K562 (cell line): Measurements from ENCODE around the gene ZNF627. TPM values are rescaled to one million over a fixed set of nuclear protein-coding genes. Genes with fewer than 3 reads are reported as not detected.

Experiments used
- ATAC-seq: fragments of 200-7000 bp; cut with Tn5 transposase; 3 replicates; pipeline ENCODE4 v1.9.1; 2020; ENCODE audit warnings: moderate library complexity
- BruUV-seq: library from RNA; stranded (reverse); fragments of 400-500 nt; replicated peaks from 2 replicates; lab custom pipeline; 2021; lab: Mats Ljungman, UMichigan
- CTCF ChIA-PET: fragments of 300-600 bp; formaldehyde crosslinking; extraction: SDS; loops from one replicate; lab custom pipeline; 2021; ENCODE audit warnings: low intra/inter-chr PET ratio; lab: Yijun Ruan, JAX
- POLR2A ChIA-PET: fragments of 300-600, 350-650 bp; sonication (Branson Sonifier 250); formaldehyde crosslinking; extraction: SDS; loops from one replicate; lab custom pipeline; 2021; ENCODE audit warnings: antibody characterized with exemption, inconsistent platforms; lab: Yijun Ruan, JAX
- DNase-seq, 4 experiments: peaks; one replicate each; pipeline versions ENCODE4 v3.0.0 to v3.0.0-alpha.2; 2011 to 2018; ENCODE audit warnings: low spot score in 3 of 4, mixed read lengths in 3 of 4; ENCODE audit errors: extremely low read depth in 1 of 4
- FAIRE-seq: peaks from 2 replicates; lab custom pipeline; 2011; peaks lifted over from hg19 to GRCh38; lab: Jason Lieb, UNC
- H2AFZ ChIP-seq: 2 replicates; pipeline ENCODE4 v1.6.0; 2011; ENCODE audit warnings: low read depth, low read length, control low read depth, inconsistent platforms
- H3K27ac ChIP-seq: fragments of 200-600 bp; 3 replicates; pipeline ENCODE4 v1.8.0; 2011; ENCODE audit warnings: low read depth, mild to moderate bottlenecking, control low read depth, inconsistent platforms, low read length, moderate library complexity, mixed read lengths; ENCODE audit errors: extremely low read depth
- H3K27me3 ChIP-seq, 2 experiments: fragments of 300-600 bp in 1 of 2; 2 replicates in 1 of 2; 3 replicates in 1 of 2; pipeline versions ENCODE4 v1.6.0 to v1.8.0; 2011; ENCODE audit warnings: inconsistent platforms in 2 of 2, low read length in 2 of 2, mild to moderate bottlenecking in 1 of 2, mixed read lengths in 1 of 2, moderate library complexity in 1 of 2; ENCODE audit not compliant: control insufficient read depth in 2 of 2, insufficient read depth in 2 of 2
- H3K36me3 ChIP-seq: fragments of 300-600 bp; 3 replicates; pipeline ENCODE4 v1.8.0; 2011; ENCODE audit warnings: mild to moderate bottlenecking, low read length, inconsistent platforms; ENCODE audit not compliant: control insufficient read depth, insufficient read depth
- H3K4me1 ChIP-seq, 2 experiments: fragments of 200-600 bp in 1 of 2; replicated peaks in 1 of 2; 2 replicates in 1 of 2; 3 replicates in 1 of 2; pipeline versions ENCODE4 v1.5.1 to v1.8.0; 2011; ENCODE audit warnings: inconsistent platforms in 2 of 2, low read length in 2 of 2, mild to moderate bottlenecking in 1 of 2, mixed read lengths in 1 of 2, moderate library complexity in 1 of 2; ENCODE audit not compliant: control insufficient read depth in 2 of 2, insufficient read depth in 2 of 2
- H3K4me2 ChIP-seq: 2 replicates; pipeline ENCODE4 v1.6.1; 2011; ENCODE audit warnings: low read length, control low read depth, inconsistent platforms, mixed read lengths; ENCODE audit not compliant: insufficient read depth
- H3K4me3 ChIP-seq: fragments of 200-600 bp; sonication (generic), shearing (Covaris generic); 2 replicates; pipeline ENCODE4 v1.5.1; 2016; ENCODE audit warnings: control low read depth, inconsistent platforms
- H3K79me2 ChIP-seq: fragments of 200-600 bp; 3 replicates; pipeline ENCODE4 v1.8.0; 2011; ENCODE audit warnings: low read length, inconsistent platforms; ENCODE audit not compliant: control insufficient read depth, insufficient read depth
- H3K9ac ChIP-seq, 2 experiments: 2 replicates each; pipeline versions ENCODE4 v1.6.0 to v1.6.1; 2011; ENCODE audit warnings: low read depth in 2 of 2, low read length in 2 of 2, control low read depth in 1 of 2, inconsistent platforms in 1 of 2, mild to moderate bottlenecking in 1 of 2, mixed read lengths in 1 of 2; ENCODE audit not compliant: insufficient read depth in 1 of 2
- H3K9me1 ChIP-seq: one replicate; pipeline ENCODE4 v1.6.0; 2011; ENCODE audit warnings: inconsistent platforms, mild to moderate bottlenecking, low read length, moderate library complexity; ENCODE audit not compliant: control insufficient read depth, insufficient read depth
- H3K9me3 ChIP-seq: replicated peaks from 2 replicates; pipeline ENCODE4 v1.5.1; 2011; ENCODE audit warnings: low read depth, low read length, inconsistent platforms; ENCODE audit not compliant: control insufficient read depth, insufficient read depth
- H4K20me1 ChIP-seq: replicated peaks from 2 replicates; pipeline ENCODE4 v1.6.1; 2011; ENCODE audit warnings: low read length, inconsistent platforms, mixed read lengths; ENCODE audit not compliant: control insufficient read depth, insufficient read depth
- DACH1 ChIP-seq: fragments of 450-650 bp; IDR thresholded peaks from 2 replicates; pipeline ENCODE4 v1.6.1; 2018; ENCODE audit not compliant: partially characterized antibody
- GTF2B ChIP-seq: IDR thresholded peaks from 2 replicates; pipeline ENCODE4 v1.6.1; 2011; ENCODE audit not compliant: insufficient read length; ENCODE audit errors: extremely low read depth
- NR2F6 ChIP-seq: fragments of 450-650 bp; formaldehyde crosslinking; IDR thresholded peaks from 2 replicates; pipeline ENCODE4 v1.4.0; 2020; ENCODE audit warnings: mild to moderate bottlenecking
- POLR2G ChIP-seq: fragments of 200-400 bp; formaldehyde crosslinking; IDR thresholded peaks from 2 replicates; pipeline ENCODE4 v1.6.1; 2017; ENCODE audit warnings: low read depth, mild to moderate bottlenecking, antibody characterized with exemption, low read length, moderate library complexity
- RAD21 ChIP-seq, 2 experiments: fragments of 250-450 bp in 1 of 2; fragments of 450-650 bp in 1 of 2; sonication (Bioruptor Pico) in 1 of 2; formaldehyde crosslinking in 1 of 2; IDR thresholded peaks in 1 of 2; conservative IDR thresholded peaks in 1 of 2; 2 replicates each; pipeline versions ENCODE4 v1.4.0 to v1.8.0; 2020 to 2022; ENCODE audit warnings: mild to moderate bottlenecking in 2 of 2, moderate library complexity in 1 of 2
- SMC3 ChIP-seq: conservative IDR thresholded peaks from 2 replicates; pipeline ENCODE4 v1.6.1; 2011; ENCODE audit warnings: low read depth, low read length, improper control_type of control experiment; ENCODE audit not compliant: insufficient read depth
- STAG1 ChIP-seq: sonication (generic); formaldehyde crosslinking; IDR thresholded peaks from 2 replicates; pipeline ENCODE4 v1.5.0; 2020; ENCODE audit warnings: missing genetic modification reagents, borderline replicate concordance
- TFAP4 ChIP-seq: sonication (generic); formaldehyde crosslinking; IDR thresholded peaks from 2 replicates; pipeline ENCODE4 v1.8.0; 2022; ENCODE audit warnings: missing genetic modification reagents, mild to moderate bottlenecking, moderate library complexity, borderline replicate concordance
- ZBTB33 ChIP-seq: sonication (generic); formaldehyde crosslinking; IDR thresholded peaks from 2 replicates; pipeline ENCODE4 v1.8.1; 2023; ENCODE audit warnings: mild to moderate bottlenecking, missing genetic modification reagents
- ZHX1 ChIP-seq: fragments of 150-350 bp; conservative IDR thresholded peaks from 2 replicates; pipeline ENCODE4 v1.6.1; 2014; ENCODE audit warnings: low read length
- ZNF740 ChIP-seq, 3 experiments: fragments of 200-800 bp in 1 of 3; sonication (Bioruptor generic) in 1 of 3; sonication (generic) in 1 of 3; formaldehyde crosslinking in 1 of 3; IDR thresholded peaks; 2 replicates each; pipeline versions ENCODE4 v1.6.1 to v1.8.0; 2016 to 2022; ENCODE audit warnings: mild to moderate bottlenecking in 2 of 3, missing compliant biosample characterization in 2 of 3, missing genetic modification characterization in 2 of 3, missing genetic modification reagents in 1 of 3
- WGBS: fragments of 100-300 bp; shearing (Covaris generic); methylation state at CpG from one replicate; pipeline ENCODE4 v1.1.6; 2016; ENCODE audit warnings: low coverage, mixed read lengths; ENCODE audit not compliant: insufficient coverage; ENCODE audit errors: missing lambda C conversion rate; 5-methylcytosine and 5-hydroxymethylcytosine counted together
- in situ Hi-C: fragments of 300-500 bp; cut with MboI; formaldehyde crosslinking; loops from 4 replicates; pipeline ENCODE4 v1.15.0; 2018; ENCODE audit warnings: inconsistent platforms, mixed read lengths
- intact Hi-C: fragments of 100-400 bp; cut with micrococcal nuclease; formaldehyde crosslinking; loops from 2 replicates; pipeline ENCODE4 v1.14.2; 2022
- polyA plus RNA-seq, 8 experiments: library from polyadenylated mRNA; depleted of rRNA in 4 of 8; stranded (reverse) in 5 of 8; unstranded in 3 of 8; fragments of >200 nt; fragmentation: Nextera tagmentation in 2 of 8; fragmentation: Illumina TruSeq in 1 of 8; extraction: Ambion mirVana in 2 of 8; extraction: Trizol in 1 of 8; gene quantifications; 2 replicates each; pipeline versions ENCODE4 v1.2.1 to v1.2.3, GENCODE V29; 2011 to 2014; ENCODE audit warnings: inconsistent platforms in 1 of 8, missing spikeins in 1 of 8
- total RNA-seq, 7 experiments: library from RNA; depleted of rRNA in 6 of 7; stranded (reverse); fragments of >200 nt in 6 of 7; fragmentation: Illumina TruSeq in 2 of 7; extraction: Trizol in 2 of 7; gene quantifications; 2 replicates each; pipeline versions ENCODE4 v1.2.1 to v1.2.3, GENCODE V29; 2011 to 2021; ENCODE audit warnings: low replicate concordance in 1 of 7

The ZNF627 gene
- total and polyA plus RNA-seq, 9 of the 15 experiments (the other 6 are each of a cell fraction or from before 2014, with no cell fraction given) = 6.4 to 19.9 (median 10.6) TPM

GRCh38 chr19:11551603-11552235, 45.6 kb upstream of the ZNF627 start:
- Histone ChIP-seq H3K4me2 (no peak overlapping the region), H3K9ac (peak overlapping the region in 1 of 2 experiments; percentile 26; a peak in 1 of 4 replicates), H3K4me1 (peaks cover 1 to 36% of the 10 kb centered on the region in 2 experiments; a peak in 4 of 5 replicates), H3K9me1 (peaks cover 3% of the 10 kb centered on the region), H3K27me3 (no peaks in the 10 kb centered on the region), H4K20me1 (peaks cover 9% of the 10 kb centered on the region; the same call in 1 of the 2 replicates), H3K36me3 (peaks cover 45% of the 10 kb centered on the region; the same call in 1 of the 3 replicates), H2AFZ (no peak overlapping the region), H3K79me2 (peaks cover 16% of the 10 kb centered on the region), H3K4me3 (no peak overlapping the region), H3K27ac (no peak overlapping the region; the same call in 2 of the 3 replicates), H3K9me3 (no peaks in the 10 kb centered on the region)
- WGBS = 79% methylated on average over 20 of the region's 26 CpGs
- FAIRE-seq (no peak), ATAC-seq (peak; percentile 89), DNase-seq (peak in 3 of 4 experiments; percentile 49 to 62 (median 54))
- ChIA-PET CTCF (interaction anchor here (0.5 kb wide), 1 partner anchor 66 kb away, joined by 5 read pairs; no protein-coding TSS in a partner anchor), POLR2A (interaction anchor here (0.5 to 0.8 kb wide), 3 partner anchors 9 to 90 kb away, joined by 3 to 5 read pairs (median 4); no protein-coding TSS in a partner anchor)
- in situ Hi-C loops (no loop called here), intact Hi-C loops (loop anchor here (1.0 kb wide), 1 partner anchor 55 kb away; no protein-coding TSS in a partner anchor)
- BruUV-seq = no TSS peak
- TF ChIP-seq ZHX1 (no peak), ZBTB33 (CRISPR knock-in tag) (peak; percentile 33; the same call in 1 of the 2 replicates), DACH1 (peak; percentile 20), STAG1 (CRISPR knock-in tag) (0 out of 2 replicates have a peak, but pooled peaks have one; percentile 3), NR2F6 (CRISPR knock-in tag) (no peak), TFAP4 (CRISPR knock-in tag) (peak; percentile 37; the same call in 1 of the 2 replicates), ZNF740 (CRISPR knock-in tag; IDR thresholded peaks at IDR 0.05) (peak; percentile 61), ZNF740 (tag; IDR thresholded peaks at IDR 0.05) (0 out of 4 replicates have a peak, but pooled peaks of 1 of the 2 experiments have one; percentile 35), GTF2B (no peak), RAD21 (CRISPR knock-in tag; conservative IDR thresholded peaks at IDR 0.05 in 1 of 2, IDR thresholded peaks at IDR 0.05 in 1 of 2) (peak; percentile 22 to 63; a peak in 3 of 4 replicates), POLR2G (peak; percentile 74), SMC3 (0 out of 2 replicates have a peak, but pooled peaks have one; percentile 25)
